ENCODE measurements around the gene NPLOC4.
A peak's percentile ranks its signal among the peaks of the same experiment; 100 is the strongest.

The NPLOC4 gene

DNA sequence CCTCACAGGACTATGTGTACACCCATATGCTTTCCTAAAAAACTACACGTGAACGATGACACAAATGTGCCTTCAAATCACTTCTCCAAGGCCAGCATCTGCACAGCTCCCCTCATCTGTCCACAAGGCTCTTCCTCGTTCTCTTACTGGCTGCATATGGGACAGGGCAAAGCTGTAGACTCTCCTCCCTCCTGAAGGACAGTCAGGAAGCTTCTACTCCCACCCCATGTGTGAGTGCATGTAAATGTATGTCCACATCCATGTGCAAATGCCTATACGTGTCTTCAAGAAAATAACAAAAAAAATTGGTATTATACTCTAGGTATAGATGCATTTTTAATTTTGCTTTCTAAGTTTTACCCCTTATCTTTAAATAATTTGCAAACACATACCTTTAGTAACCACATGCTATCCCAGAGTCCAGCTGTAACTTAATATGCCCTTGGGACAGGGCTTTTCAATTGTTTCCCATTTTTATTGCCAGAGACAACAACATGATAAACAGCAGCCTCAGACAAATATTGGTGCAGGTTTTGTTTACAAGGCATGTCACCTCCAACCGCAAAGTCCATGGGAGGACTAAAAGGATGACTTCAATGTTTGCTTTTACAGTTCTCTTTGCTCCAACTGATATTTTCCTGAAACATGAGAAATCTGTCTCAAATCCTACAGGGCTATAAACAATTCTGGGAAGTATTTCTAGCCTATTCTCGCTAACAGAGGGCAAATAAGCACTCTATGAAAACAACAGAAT is 53.1 kb downstream of the NPLOC4 start (continued):
- TF ChIP-seq ZNF645 (tag by site-specific recombination; IDR thresholded peaks at IDR 0.05) (peak; percentile 91; the same call in 1 of the 2 replicates), IKZF3 (tag by site-specific recombination; IDR thresholded peaks at IDR 0.05) (peak; percentile 34; the same call in 1 of the 2 replicates), SP7 (tag by site-specific recombination; IDR thresholded peaks at IDR 0.05) (peak; percentile 100), KLF7 (tag by site-specific recombination; IDR thresholded peaks at IDR 0.05; ENCODE audit: borderline replicate concordance) (peak; percentile 86; the same call in 1 of the 2 replicates), ZSCAN4 (tag by site-specific recombination; IDR thresholded peaks at IDR 0.05) (peak; percentile 39), FEZF1 (tag by site-specific recombination; IDR thresholded peaks at IDR 0.05) (peak; percentile 97), ZNF488 (tag by site-specific recombination; IDR thresholded peaks at IDR 0.05) (peak; percentile 91), ZFHX2 (tag by site-specific recombination; conservative IDR thresholded peaks at IDR 0.05) (0 out of 2 replicates have a peak, but pooled peaks have one; percentile 16), ZNF114 (tag by site-specific recombination; IDR thresholded peaks at IDR 0.05) (no peak), ZBTB17 (tag by site-specific recombination; IDR thresholded peaks at IDR 0.05) (peak; percentile 75), KLF1 (tag by site-specific recombination; IDR thresholded peaks at IDR 0.05) (peak; percentile 25; the same call in 1 of the 2 replicates), ZNF518A (tag by site-specific recombination; conservative IDR thresholded peaks at IDR 0.05; ENCODE audit: low read depth) (0 out of 2 replicates have a peak, but pooled peaks have one; percentile 24), ZNF335 (tag by site-specific recombination; conservative IDR thresholded peaks at IDR 0.05) (peak; percentile 26; the same call in 1 of the 2 replicates), SCRT1 (tag by site-specific recombination; IDR thresholded peaks at IDR 0.05; ENCODE audit: borderline replicate concordance) (peak; percentile 69; the same call in 1 of the 2 replicates), ZNF398 (tag by site-specific recombination; IDR thresholded peaks at IDR 0.05) (peak; percentile 55), ZNF423 (tag by site-specific recombination; IDR thresholded peaks at IDR 0.05) (peak; percentile 55; the same call in 1 of the 2 replicates), ZSCAN23 (tag by site-specific recombination; IDR thresholded peaks at IDR 0.05) (peak; percentile 97), ZNF843 (tag by site-specific recombination; IDR thresholded peaks at IDR 0.05) (peak; percentile 98), ZBTB10 (tag by site-specific recombination; IDR thresholded peaks at IDR 0.05) (no peak), ZNF121 (tag by site-specific recombination; IDR thresholded peaks at IDR 0.05) (peak; percentile 47; the same call in 1 of the 2 replicates), ZNF623 (tag by site-specific recombination; IDR thresholded peaks at IDR 0.05) (0 out of 2 replicates have a peak, but pooled peaks have one; percentile 25)
- TF ChIP-seq, protein P1, sequence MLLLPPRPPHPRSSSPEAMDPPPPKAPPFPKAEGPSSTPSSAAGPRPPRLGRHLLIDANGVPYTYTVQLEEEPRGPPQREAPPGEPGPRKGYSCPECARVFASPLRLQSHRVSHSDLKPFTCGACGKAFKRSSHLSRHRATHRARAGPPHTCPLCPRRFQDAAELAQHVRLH (tag by site-specific recombination; IDR thresholded peaks at IDR 0.05): peak; percentile 92
- TF ChIP-seq, protein P2, sequence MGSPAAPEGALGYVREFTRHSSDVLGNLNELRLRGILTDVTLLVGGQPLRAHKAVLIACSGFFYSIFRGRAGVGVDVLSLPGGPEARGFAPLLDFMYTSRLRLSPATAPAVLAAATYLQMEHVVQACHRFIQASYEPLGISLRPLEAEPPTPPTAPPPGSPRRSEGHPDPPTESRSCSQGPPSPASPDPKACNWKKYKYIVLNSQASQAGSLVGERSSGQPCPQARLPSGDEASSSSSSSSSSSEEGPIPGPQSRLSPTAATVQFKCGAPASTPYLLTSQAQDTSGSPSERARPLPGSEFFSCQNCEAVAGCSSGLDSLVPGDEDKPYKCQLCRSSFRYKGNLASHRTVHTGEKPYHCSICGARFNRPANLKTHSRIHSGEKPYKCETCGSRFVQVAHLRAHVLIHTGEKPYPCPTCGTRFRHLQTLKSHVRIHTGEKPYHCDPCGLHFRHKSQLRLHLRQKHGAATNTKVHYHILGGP (tag by site-specific recombination; IDR thresholded peaks at IDR 0.05): peak; percentile 99

Measured in HEK293 (cell line).